Right atrium auricular region (tissue), 2 donors: ENCODE measurements around the gene AIG1. TPM values are rescaled to one million over a fixed set of nuclear protein-coding genes. Genes with fewer than 3 reads are reported as not detected.

Experiments used
- DNase-seq: peaks from one replicate; pipeline ENCODE4 v3.0.0-alpha.2; 2019; ENCODE audit warnings: low spot score
- H3K27ac ChIP-seq, 2 donors: fragments of 200-600 bp; sonication (generic); 1 replicate in 1 of 2; 2 replicates in 1 of 2; pipeline ENCODE4 v1.5.1; 2016 to 2019
- H3K27me3 ChIP-seq, 2 donors: fragments of 200-600 bp; sonication (generic); one replicate each; pipeline versions ENCODE4 v1.5.1 to v1.6.0; 2017 to 2019
- H3K36me3 ChIP-seq: fragments of 200-600 bp; sonication (generic); one replicate; pipeline ENCODE4 v1.5.1; 2016
- H3K4me1 ChIP-seq, 2 donors: fragments of 200-600 bp; sonication (generic); one replicate each; pipeline versions ENCODE4 v1.5.1 to v1.6.0; 2017 to 2019
- H3K4me3 ChIP-seq, 2 donors: fragments of 200-600 bp; sonication (generic); 1 replicate in 1 of 2; 2 replicates in 1 of 2; pipeline ENCODE4 v1.5.1; 2017 to 2019; ENCODE audit warnings: mild to moderate bottlenecking in 1 of 2, moderate library complexity in 1 of 2
- H3K9me3 ChIP-seq, 2 donors: fragments of 200-600 bp; sonication (generic); one replicate each; pipeline ENCODE4 v1.5.1; 2019
- total RNA-seq, 2 donors: library from RNA; depleted of rRNA; stranded (reverse); fragments of >200 nt; gene quantifications; one replicate each; pipeline ENCODE4 v1.1.0, GENCODE V29; 2016
- TF ChIP-seq, protein P1 (sequence below), 2 donors: fragments of 200-600 bp; sonication (generic); IDR thresholded peaks; one replicate each; pipeline ENCODE4 v1.5.1; 2019; ENCODE audit warnings: antibody characterized with exemption in 2 of 2

AIG1 gene
- total RNA-seq, 2 donors from 2014 or later, result 28.6 to 62.6 TPM

DNA sequence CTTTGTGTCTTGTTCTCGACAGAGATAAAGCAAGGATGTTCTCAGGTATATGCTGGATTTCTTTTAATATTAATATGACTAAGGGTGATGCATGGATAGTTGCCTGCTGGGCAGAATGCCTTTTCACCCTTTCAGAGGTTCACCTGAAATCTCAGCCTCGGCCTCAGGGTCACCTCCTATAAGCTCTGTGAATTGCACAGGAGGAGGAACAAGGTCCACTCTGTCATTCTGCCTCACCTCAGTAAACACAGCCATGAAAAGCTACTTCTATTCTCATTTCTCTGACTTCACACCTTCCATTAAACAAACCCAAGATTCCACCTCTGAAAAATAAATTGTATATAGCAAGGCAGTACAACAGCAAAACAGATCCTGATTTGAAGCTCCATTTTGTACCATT is 38.1 kb upstream of the AIG1 start:
- no peaks in the 10 kb centered on the region for H3K9me3 ChIP-seq
- H3K27ac ChIP-seq, result no peak overlapping the region
- H3K4me1 ChIP-seq, result no peaks in the 10 kb centered on the region
- H3K27me3 ChIP-seq, result no peaks in the 10 kb centered on the region
- no peak overlapping the region for H3K4me3 ChIP-seq
- no peak for DNase-seq
- TF ChIP-seq, protein P1, sequence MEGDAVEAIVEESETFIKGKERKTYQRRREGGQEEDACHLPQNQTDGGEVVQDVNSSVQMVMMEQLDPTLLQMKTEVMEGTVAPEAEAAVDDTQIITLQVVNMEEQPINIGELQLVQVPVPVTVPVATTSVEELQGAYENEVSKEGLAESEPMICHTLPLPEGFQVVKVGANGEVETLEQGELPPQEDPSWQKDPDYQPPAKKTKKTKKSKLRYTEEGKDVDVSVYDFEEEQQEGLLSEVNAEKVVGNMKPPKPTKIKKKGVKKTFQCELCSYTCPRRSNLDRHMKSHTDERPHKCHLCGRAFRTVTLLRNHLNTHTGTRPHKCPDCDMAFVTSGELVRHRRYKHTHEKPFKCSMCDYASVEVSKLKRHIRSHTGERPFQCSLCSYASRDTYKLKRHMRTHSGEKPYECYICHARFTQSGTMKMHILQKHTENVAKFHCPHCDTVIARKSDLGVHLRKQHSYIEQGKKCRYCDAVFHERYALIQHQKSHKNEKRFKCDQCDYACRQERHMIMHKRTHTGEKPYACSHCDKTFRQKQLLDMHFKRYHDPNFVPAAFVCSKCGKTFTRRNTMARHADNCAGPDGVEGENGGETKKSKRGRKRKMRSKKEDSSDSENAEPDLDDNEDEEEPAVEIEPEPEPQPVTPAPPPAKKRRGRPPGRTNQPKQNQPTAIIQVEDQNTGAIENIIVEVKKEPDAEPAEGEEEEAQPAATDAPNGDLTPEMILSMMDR (IDR thresholded peaks at IDR 0.05), result no peak
- H3K36me3 ChIP-seq, result no peaks in the 10 kb centered on the region

DNA sequence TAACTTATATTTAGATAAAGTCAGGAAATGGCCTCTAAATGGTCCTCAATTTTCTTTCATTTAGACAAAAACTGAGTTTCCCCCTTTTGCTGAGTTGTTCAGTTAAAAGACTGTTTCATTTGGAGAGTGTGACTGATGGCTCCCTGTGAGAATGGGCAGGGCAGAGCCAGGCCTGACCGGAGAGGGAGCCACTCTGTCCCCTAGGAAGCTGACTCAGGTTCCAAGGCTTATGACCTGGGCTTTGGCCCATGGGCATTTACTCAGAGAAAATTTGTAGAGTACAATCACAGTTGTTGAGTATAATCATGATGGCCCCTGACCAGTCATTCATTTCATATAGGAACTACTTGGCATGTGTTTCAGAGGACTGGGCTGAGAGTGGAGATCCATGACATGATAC is 37.0 kb upstream of the AIG1 start:
- Histone ChIP-seq H3K27me3 (no peaks in the 10 kb centered on the region), H3K4me1 (no peaks in the 10 kb centered on the region), H3K27ac (no peak overlapping the region), H3K4me3 (no peak overlapping the region), H3K9me3 (no peaks in the 10 kb centered on the region), H3K36me3 (no peaks in the 10 kb centered on the region)
- no peak for DNase-seq
- TF ChIP-seq, protein P1 (IDR thresholded peaks at IDR 0.05), result no peak

DNA sequence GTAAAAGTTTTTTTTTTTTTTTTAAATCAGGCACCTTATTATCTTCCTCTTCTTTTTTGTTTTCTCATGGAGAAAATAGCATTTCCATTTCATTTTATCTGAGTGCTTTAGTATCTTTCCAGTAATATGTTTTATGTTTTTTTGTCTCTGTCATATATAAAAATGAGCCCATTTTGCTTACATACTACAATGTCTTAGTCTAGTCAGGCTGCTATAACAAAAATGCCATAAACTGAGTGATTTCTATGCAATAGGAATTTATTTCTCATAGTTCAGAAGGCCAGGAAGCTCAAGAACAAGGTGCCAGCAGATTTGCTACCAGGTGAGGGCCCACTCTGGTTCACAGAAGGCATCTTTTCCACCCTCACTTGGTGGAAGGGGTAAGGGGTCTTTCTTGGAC is 35.7 kb upstream of the AIG1 start:
- Histone ChIP-seq H3K4me1 (no peaks in the 10 kb centered on the region), H3K27me3 (no peaks in the 10 kb centered on the region), H3K27ac (no peak overlapping the region), H3K9me3 (no peaks in the 10 kb centered on the region), H3K4me3 (no peak overlapping the region), H3K36me3 (no peaks in the 10 kb centered on the region)
- TF ChIP-seq, protein P1 (IDR thresholded peaks at IDR 0.05), result no peak
- DNase-seq, result no peak

- H3K27ac ChIP-seq, result no peak overlapping the region
- DNase-seq, result no peak
- H3K4me3 ChIP-seq, result no peak overlapping the region
- H3K36me3 ChIP-seq, result no peaks in the 10 kb centered on the region
- no peaks in the 10 kb centered on the region for H3K4me1 ChIP-seq
- TF ChIP-seq, protein P1 (IDR thresholded peaks at IDR 0.05), result peak; percentile 59 to 74
- H3K27me3 ChIP-seq, result no peaks in the 10 kb centered on the region
- H3K9me3 ChIP-seq, result no peaks in the 10 kb centered on the region
Measured at GRCh38 chr6:143026696-143027449, 33.8 kb upstream of the AIG1 start.

DNA sequence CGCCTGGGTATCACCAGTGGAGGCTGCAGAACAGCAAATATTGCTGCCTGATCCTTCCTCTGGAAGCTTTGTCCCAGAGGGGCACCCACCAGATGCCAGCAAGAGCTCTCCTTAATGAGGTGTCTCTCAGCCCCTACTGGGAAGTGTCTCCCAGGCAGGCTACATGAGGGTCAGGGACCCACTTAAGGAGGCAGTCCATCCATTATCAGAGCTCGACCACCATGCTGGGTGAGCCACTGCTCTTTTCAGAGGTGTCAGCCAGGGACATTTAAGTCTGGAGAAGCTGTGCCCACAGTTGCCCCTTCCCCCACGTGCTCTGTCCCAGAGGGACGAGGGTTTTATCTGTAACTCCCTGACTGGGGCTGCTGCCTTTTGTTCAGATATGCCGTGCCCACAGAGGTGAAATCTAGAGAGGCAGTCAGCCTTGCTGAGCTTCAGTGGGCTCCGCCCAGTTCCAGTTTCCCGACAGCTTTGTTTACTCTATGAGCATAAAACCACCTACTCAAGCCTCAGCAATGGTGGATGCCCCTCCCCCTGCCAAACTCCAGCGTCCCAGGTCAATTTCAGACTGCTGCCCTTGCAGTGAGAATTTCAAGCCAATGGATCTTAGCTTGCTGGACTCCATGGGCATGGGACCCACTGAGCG is 25.9 kb upstream of the AIG1 start:
- TF ChIP-seq, protein P1 (IDR thresholded peaks at IDR 0.05), result no peak
- H3K27ac ChIP-seq, result no peak overlapping the region
- no peak for DNase-seq
- H3K4me1 ChIP-seq, result no peaks in the 10 kb centered on the region
- no peaks in the 10 kb centered on the region for H3K9me3 ChIP-seq
- H3K36me3 ChIP-seq, result no peaks in the 10 kb centered on the region
- no peak overlapping the region for H3K4me3 ChIP-seq
- H3K27me3 ChIP-seq, result no peaks in the 10 kb centered on the region
